K562 (cell line): ENCODE measurements around the gene MT1E. TPM values are rescaled to one million over a fixed set of nuclear protein-coding genes. Genes with fewer than 3 reads are reported as not detected.

Source experiments
- ADNP ChIP-seq: fragments of 200-800 bp; sonication (Bioruptor generic); IDR thresholded peaks from 2 replicates; pipeline ENCODE4 v1.6.1; 2016; ENCODE audit warnings: missing genetic modification characterization, missing compliant biosample characterization
- ATF7 ChIP-seq: fragments of 450-650 bp; IDR thresholded peaks from 2 replicates; pipeline ENCODE4 v1.7.1; 2014; ENCODE audit warnings: mild to moderate bottlenecking, moderate library complexity
- BHLHE40 ChIP-seq: IDR thresholded peaks from 2 replicates; pipeline ENCODE4 v1.6.1; 2011; ENCODE audit warnings: low read length, improper control_type of control experiment
- CTCF ChIP-seq, 3 experiments: IDR thresholded peaks in 2 of 3; conservative IDR thresholded peaks in 1 of 3; 2 replicates each; pipeline ENCODE4 v1.5.1; 2011 to 2012; ENCODE audit warnings: low read length in 3 of 3, mild to moderate bottlenecking in 3 of 3, control low read depth in 2 of 3, improper control_type of control experiment in 1 of 3, inconsistent platforms in 1 of 3, low read depth in 1 of 3, mixed read lengths in 1 of 3, moderate library complexity in 1 of 3; ENCODE audit not compliant: insufficient read depth in 2 of 3
- ETV5 ChIP-seq: sonication (generic); formaldehyde crosslinking; IDR thresholded peaks from 2 replicates; pipeline ENCODE4 v1.4.0; 2020; ENCODE audit warnings: low read depth, mild to moderate bottlenecking, missing genetic modification reagents
- HEY1 ChIP-seq: fragments of 250-450 bp; sonication (Bioruptor Pico); IDR thresholded peaks from 2 replicates; pipeline ENCODE4 v1.5.0; 2020; ENCODE audit warnings: mild to moderate bottlenecking, moderate library complexity, borderline replicate concordance
- HNRNPK ChIP-seq: fragments of 200-400 bp; formaldehyde crosslinking; IDR thresholded peaks from one replicate; pipeline ENCODE4 v1.6.1; 2018; ENCODE audit warnings: mild to moderate bottlenecking, low read depth, low read length; ENCODE audit not compliant: poor library complexity, severe bottlenecking
- HNRNPL ChIP-seq: fragments of 200-400 bp; formaldehyde crosslinking; IDR thresholded peaks from 2 replicates; pipeline ENCODE4 v1.6.1; 2017; ENCODE audit warnings: low read depth, mild to moderate bottlenecking, low read length
- KLF1 ChIP-seq: fragments of 450-650 bp; IDR thresholded peaks from 2 replicates; pipeline ENCODE4 v1.6.1; 2016; ENCODE audit warnings: missing genetic modification characterization, missing compliant biosample characterization
- PML ChIP-seq: IDR thresholded peaks from 2 replicates; pipeline ENCODE4 v1.6.1; 2012; ENCODE audit warnings: low read length, inconsistent platforms
- SAP30 ChIP-seq: fragments of 200-600 bp; sonication (generic); IDR thresholded peaks from 2 replicates; pipeline ENCODE4 v1.6.1; 2012; ENCODE audit warnings: borderline replicate concordance, low read depth, mild to moderate bottlenecking, moderate library complexity, low read length, control low read depth, inconsistent platforms; ENCODE audit not compliant: insufficient read depth, poor library complexity, severe bottlenecking
- YBX1 ChIP-seq: fragments of 450-650 bp; IDR thresholded peaks from 2 replicates; pipeline ENCODE4 v1.7.1; 2016; ENCODE audit warnings: mild to moderate bottlenecking
- ZC3H11A ChIP-seq: IDR thresholded peaks from 2 replicates; pipeline ENCODE4 v1.6.1; 2012; ENCODE audit warnings: low read depth, low read length, improper control_type of control experiment
- ZEB2 ChIP-seq: fragments of 450-650 bp; IDR thresholded peaks from 2 replicates; pipeline ENCODE4 v1.6.1; 2016
- ZNF146 ChIP-seq: IDR thresholded peaks from one replicate; pipeline ENCODE4 v1.6.1; 2018; ENCODE audit warnings: missing compliant biosample characterization; ENCODE audit not compliant: unreplicated experiment
- ZNF277 ChIP-seq: fragments of 250-450 bp; sonication (Bioruptor Pico); IDR thresholded peaks from 2 replicates; pipeline ENCODE4 v1.8.0; 2022; ENCODE audit warnings: inconsistent platforms, mild to moderate bottlenecking, moderate library complexity, borderline replicate concordance
- ZNF398 ChIP-seq: fragments of 250-450 bp; sonication (Bioruptor Pico); IDR thresholded peaks from 2 replicates; pipeline ENCODE4 v1.8.0; 2021; ENCODE audit warnings: moderate library complexity, mild to moderate bottlenecking, inconsistent platforms
- ZNF431 ChIP-seq: sonication (generic); formaldehyde crosslinking; IDR thresholded peaks from 2 replicates; pipeline ENCODE4 v1.8.0; 2022; ENCODE audit warnings: mild to moderate bottlenecking, missing genetic modification reagents
- polyA plus RNA-seq, 8 experiments: library from polyadenylated mRNA; depleted of rRNA in 4 of 8; stranded (reverse) in 5 of 8; unstranded in 3 of 8; fragments of >200 nt; fragmentation: Nextera tagmentation in 2 of 8; fragmentation: Illumina TruSeq in 1 of 8; extraction: Ambion mirVana in 2 of 8; extraction: Trizol in 1 of 8; gene quantifications; 2 replicates each; pipeline versions ENCODE4 v1.2.1 to v1.2.3, GENCODE V29; 2011 to 2014; ENCODE audit warnings: inconsistent platforms in 1 of 8, missing spikeins in 1 of 8
- total RNA-seq, 7 experiments: library from RNA; depleted of rRNA in 6 of 7; stranded (reverse); fragments of >200 nt in 6 of 7; fragmentation: Illumina TruSeq in 2 of 7; extraction: Trizol in 2 of 7; gene quantifications; 2 replicates each; pipeline versions ENCODE4 v1.2.1 to v1.2.3, GENCODE V29; 2011 to 2021; ENCODE audit warnings: low replicate concordance in 1 of 7

The MT1E gene
- total and polyA plus RNA-seq, 9 of the 15 experiments (the other 6 are each of a cell fraction or from before 2014, with no cell fraction given) = 0.29 to 0.81 (median 0.46) TPM; not detected in 3

GRCh38 chr16:56576585-56577299, 48.8 kb upstream of the MT1E start (continued):
- no peak for TF ChIP-seq ZNF431 (CRISPR knock-in tag)
- TF ChIP-seq BHLHE40 = no peak
- peak; percentile 74; the same call in 1 of the 2 replicates for TF ChIP-seq ZEB2
- TF ChIP-seq ZNF146 (CRISPR knock-in tag) = no peak
- peak; percentile 79; the same call in 1 of the 2 replicates for TF ChIP-seq KLF1 (tag)
- TF ChIP-seq HNRNPK = no peak
- no peak for TF ChIP-seq ATF7
- no peak for TF ChIP-seq ZNF398 (CRISPR knock-in tag)
- no peak for TF ChIP-seq HEY1
- no peak for TF ChIP-seq SAP30
- TF ChIP-seq PML = no peak
- no peak for TF ChIP-seq ZNF277 (CRISPR knock-in tag)
- TF ChIP-seq ADNP = no peak
- no peak for TF ChIP-seq ZC3H11A
- TF ChIP-seq CTCF (IDR thresholded peaks at IDR 0.05 in 2 of 3, conservative IDR thresholded peaks at IDR 0.05 in 1 of 3; ENCODE audit: insufficient read depth in 2 of 3, low read depth in 1 of 3, low read length in 3 of 3) = peak; percentile 93 to 96 (median 95)
- TF ChIP-seq ETV5 (CRISPR knock-in tag) = no peak
- no peak for TF ChIP-seq YBX1
- no peak for TF ChIP-seq HNRNPL
